Measurements from ENCODE around the gene RHNO1.

Gene RHNO1

DNA sequence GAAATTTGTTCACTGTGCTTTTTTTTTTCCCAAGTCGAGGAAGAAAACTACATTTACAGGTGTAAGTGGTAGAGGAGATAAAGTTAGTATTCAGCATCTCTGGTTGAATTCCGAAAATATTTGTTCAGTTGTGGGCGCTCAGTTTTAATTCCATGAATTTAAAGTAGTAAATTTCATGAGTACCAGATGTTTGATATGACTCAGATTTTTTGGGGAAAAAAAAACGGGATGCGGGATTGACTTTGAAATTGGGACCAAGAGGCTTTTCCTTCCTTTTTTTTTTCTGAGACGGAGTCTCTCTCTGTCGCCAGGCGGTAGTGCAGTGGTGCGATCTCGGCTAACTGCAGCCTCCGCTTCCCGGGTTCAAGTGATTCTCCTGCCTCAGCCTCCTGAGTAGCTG lies 15.2 kb downstream of the RHNO1 start:
- Histone ChIP-seq H4K20me1 (ENCODE audit: insufficient read depth, low read length) (no peaks in the 10 kb centered on the region; the same call in 1 of the 2 replicates), H3K4me2 (ENCODE audit: insufficient read depth, low read length) (peak overlapping the region; percentile 68; the same call in 1 of the 2 replicates), H3K4me3 (ENCODE audit: low read depth in 1 of 2, low read length in 2 of 2) (0 out of 4 replicates have a peak overlapping the region, but pooled peaks of 1 of the 2 experiments have one; percentile 87), H3K4me1 (ENCODE audit: insufficient read depth, low read length) (peaks cover 23% of the 10 kb centered on the region), H2AFZ (ENCODE audit: low read depth, low read length) (no peak overlapping the region), H3K9ac (ENCODE audit: low read depth, low read length) (no peak overlapping the region), H3K27me3 (ENCODE audit: insufficient read depth, low read length, poor library complexity) (no peaks in the 10 kb centered on the region), H3K9me3 (ENCODE audit: insufficient read depth, low read length, severe bottlenecking) (no peaks in the 10 kb centered on the region), H3K79me2 (ENCODE audit: insufficient read depth, low read length) (peaks cover 22% of the 10 kb centered on the region), H3K36me3 (ENCODE audit: insufficient read depth, low read length) (peaks cover 18% of the 10 kb centered on the region), H3K27ac (ENCODE audit: low read length) (no peak overlapping the region)
- no peak for ATAC-seq (ENCODE audit: insufficient read depth, low read depth)
- no peak for DNase-seq
- TF ChIP-seq, protein P1, sequence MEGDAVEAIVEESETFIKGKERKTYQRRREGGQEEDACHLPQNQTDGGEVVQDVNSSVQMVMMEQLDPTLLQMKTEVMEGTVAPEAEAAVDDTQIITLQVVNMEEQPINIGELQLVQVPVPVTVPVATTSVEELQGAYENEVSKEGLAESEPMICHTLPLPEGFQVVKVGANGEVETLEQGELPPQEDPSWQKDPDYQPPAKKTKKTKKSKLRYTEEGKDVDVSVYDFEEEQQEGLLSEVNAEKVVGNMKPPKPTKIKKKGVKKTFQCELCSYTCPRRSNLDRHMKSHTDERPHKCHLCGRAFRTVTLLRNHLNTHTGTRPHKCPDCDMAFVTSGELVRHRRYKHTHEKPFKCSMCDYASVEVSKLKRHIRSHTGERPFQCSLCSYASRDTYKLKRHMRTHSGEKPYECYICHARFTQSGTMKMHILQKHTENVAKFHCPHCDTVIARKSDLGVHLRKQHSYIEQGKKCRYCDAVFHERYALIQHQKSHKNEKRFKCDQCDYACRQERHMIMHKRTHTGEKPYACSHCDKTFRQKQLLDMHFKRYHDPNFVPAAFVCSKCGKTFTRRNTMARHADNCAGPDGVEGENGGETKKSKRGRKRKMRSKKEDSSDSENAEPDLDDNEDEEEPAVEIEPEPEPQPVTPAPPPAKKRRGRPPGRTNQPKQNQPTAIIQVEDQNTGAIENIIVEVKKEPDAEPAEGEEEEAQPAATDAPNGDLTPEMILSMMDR (IDR thresholded peaks at IDR 0.05; ENCODE audit: borderline replicate concordance, extremely low read depth, low read length, poor library complexity, severe bottlenecking), result no peak
- TF ChIP-seq EZH2 (IDR thresholded peaks at IDR 0.05; ENCODE audit: borderline replicate concordance, low read depth, low read length, severe bottlenecking), result no peak

DNA sequence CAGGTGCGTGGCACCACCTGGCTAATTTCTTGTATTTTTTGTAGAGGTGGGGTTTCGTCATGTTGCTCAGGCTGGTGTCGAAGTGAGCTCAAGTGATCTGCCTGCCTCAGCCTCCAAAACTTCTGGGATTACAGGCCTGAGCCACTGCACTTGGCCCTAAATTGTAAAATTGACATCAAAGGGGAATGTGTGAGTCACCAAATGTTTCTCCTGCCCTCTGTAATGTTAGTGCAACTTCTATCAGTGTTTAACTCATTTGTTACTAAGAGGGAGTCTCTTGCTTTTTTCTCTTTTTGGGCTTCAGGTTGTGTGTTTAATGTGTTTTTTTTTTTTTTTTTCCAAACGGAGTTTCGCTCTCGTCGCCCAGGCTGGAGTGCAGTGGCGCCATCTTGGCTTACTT lies 16.0 kb downstream of the RHNO1 start:
- Histone ChIP-seq H3K9ac (ENCODE audit: low read depth, low read length) (no peak overlapping the region), H3K4me2 (ENCODE audit: insufficient read depth, low read length) (no peak overlapping the region), H3K27ac (ENCODE audit: low read length) (no peak overlapping the region), H3K9me3 (ENCODE audit: insufficient read depth, low read length, severe bottlenecking) (no peaks in the 10 kb centered on the region), H4K20me1 (ENCODE audit: insufficient read depth, low read length) (no peaks in the 10 kb centered on the region; the same call in 1 of the 2 replicates), H3K4me1 (ENCODE audit: insufficient read depth, low read length) (peaks cover 23% of the 10 kb centered on the region), H3K79me2 (ENCODE audit: insufficient read depth, low read length) (peaks cover 26% of the 10 kb centered on the region), H3K4me3 (ENCODE audit: low read depth in 1 of 2, low read length in 2 of 2) (no peak overlapping the region), H3K36me3 (ENCODE audit: insufficient read depth, low read length) (peaks cover 11% of the 10 kb centered on the region), H2AFZ (ENCODE audit: low read depth, low read length) (no peak overlapping the region), H3K27me3 (ENCODE audit: insufficient read depth, low read length, poor library complexity) (no peaks in the 10 kb centered on the region)
- DNase-seq (no peak), ATAC-seq (ENCODE audit: insufficient read depth, low read depth) (no peak)
- no peak for TF ChIP-seq EZH2 (IDR thresholded peaks at IDR 0.05; ENCODE audit: borderline replicate concordance, low read depth, low read length, severe bottlenecking)
- TF ChIP-seq, protein P1 (IDR thresholded peaks at IDR 0.05; ENCODE audit: borderline replicate concordance, extremely low read depth, low read length, poor library complexity, severe bottlenecking), result no peak

DNA sequence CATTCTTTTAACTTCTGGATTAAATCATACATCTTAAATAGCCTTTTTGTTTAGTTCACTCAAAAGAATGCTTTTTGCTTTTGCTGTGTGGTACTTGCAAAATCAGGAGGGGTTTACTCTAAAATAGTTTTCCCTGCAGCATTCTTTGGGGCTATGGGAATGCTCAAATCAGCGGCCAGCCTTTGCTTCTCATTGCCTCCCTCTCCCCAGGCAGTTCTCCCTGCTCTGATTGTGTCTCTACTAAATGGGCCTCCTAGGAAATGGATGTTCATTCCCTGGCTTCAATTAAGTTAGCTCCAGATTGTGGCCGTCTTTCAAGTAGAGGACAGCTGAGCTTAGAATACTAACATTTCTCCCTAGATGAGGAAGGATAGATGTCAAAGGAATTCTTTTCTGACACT lies 18.0 kb downstream of the RHNO1 start:
- Histone ChIP-seq H2AFZ (ENCODE audit: low read depth, low read length) (no peak overlapping the region), H4K20me1 (ENCODE audit: insufficient read depth, low read length) (no peaks in the 10 kb centered on the region), H3K27ac (ENCODE audit: low read length) (no peak overlapping the region), H3K9ac (ENCODE audit: low read depth, low read length) (no peak overlapping the region), H3K4me3 (ENCODE audit: low read depth in 1 of 2, low read length in 2 of 2) (no peak overlapping the region), H3K27me3 (ENCODE audit: insufficient read depth, low read length, poor library complexity) (no peaks in the 10 kb centered on the region), H3K9me3 (ENCODE audit: insufficient read depth, low read length, severe bottlenecking) (no peaks in the 10 kb centered on the region), H3K4me2 (ENCODE audit: insufficient read depth, low read length) (no peak overlapping the region), H3K4me1 (ENCODE audit: insufficient read depth, low read length) (peaks cover 18% of the 10 kb centered on the region), H3K36me3 (ENCODE audit: insufficient read depth, low read length) (no peaks in the 10 kb centered on the region), H3K79me2 (ENCODE audit: insufficient read depth, low read length) (peaks cover 27% of the 10 kb centered on the region)
- DNase-seq, result no peak
- no peak for ATAC-seq (ENCODE audit: insufficient read depth, low read depth)
- TF ChIP-seq EZH2 (IDR thresholded peaks at IDR 0.05; ENCODE audit: borderline replicate concordance, low read depth, low read length, severe bottlenecking), result no peak
- TF ChIP-seq, protein P1 (IDR thresholded peaks at IDR 0.05; ENCODE audit: borderline replicate concordance, extremely low read depth, low read length, poor library complexity, severe bottlenecking), result no peak

DNA sequence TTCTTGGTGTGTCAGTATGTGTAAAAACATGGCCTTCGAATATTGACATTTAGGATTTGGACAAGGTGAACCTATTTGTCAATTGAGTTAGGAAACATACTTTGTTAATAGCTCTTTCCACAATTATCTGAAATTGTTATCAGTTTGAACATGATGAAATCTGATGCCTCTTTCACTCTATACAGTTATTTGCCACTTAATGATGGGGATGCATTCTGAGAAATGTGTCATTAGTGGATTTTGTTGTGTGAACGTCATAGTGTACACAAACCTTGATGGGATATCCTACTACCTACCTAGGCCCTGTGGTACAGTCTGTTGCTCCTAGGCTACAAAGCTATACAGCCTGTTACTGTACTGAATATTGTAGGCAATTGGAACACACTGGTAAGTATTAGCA lies 18.5 kb downstream of the RHNO1 start:
- Histone ChIP-seq H3K4me1 (ENCODE audit: insufficient read depth, low read length) (peaks cover 14% of the 10 kb centered on the region), H3K4me2 (ENCODE audit: insufficient read depth, low read length) (no peak overlapping the region), H3K27me3 (ENCODE audit: insufficient read depth, low read length, poor library complexity) (no peaks in the 10 kb centered on the region), H2AFZ (ENCODE audit: low read depth, low read length) (no peak overlapping the region), H3K4me3 (ENCODE audit: low read depth in 1 of 2, low read length in 2 of 2) (no peak overlapping the region), H3K27ac (ENCODE audit: low read length) (no peak overlapping the region), H3K9me3 (ENCODE audit: insufficient read depth, low read length, severe bottlenecking) (no peaks in the 10 kb centered on the region), H3K9ac (ENCODE audit: low read depth, low read length) (no peak overlapping the region), H4K20me1 (ENCODE audit: insufficient read depth, low read length) (no peaks in the 10 kb centered on the region), H3K36me3 (ENCODE audit: insufficient read depth, low read length) (no peaks in the 10 kb centered on the region), H3K79me2 (ENCODE audit: insufficient read depth, low read length) (peaks cover 27% of the 10 kb centered on the region)
- ATAC-seq (ENCODE audit: insufficient read depth, low read depth), result no peak
- TF ChIP-seq, protein P1 (IDR thresholded peaks at IDR 0.05; ENCODE audit: borderline replicate concordance, extremely low read depth, low read length, poor library complexity, severe bottlenecking), result no peak
- TF ChIP-seq EZH2 (IDR thresholded peaks at IDR 0.05; ENCODE audit: borderline replicate concordance, low read depth, low read length, severe bottlenecking), result no peak
- no peak for DNase-seq
